NCI-H1417 treated with DMSO at 0.1 percent for 48 hours (cell line): Measurements from ENCODE around the gene TM9SF1.

ENCODE experiments used
- DNase-seq: peaks from one replicate; lab custom pipeline; 2025; lab: John Stamatoyannopoulos, UW

Gene TM9SF1

DNA sequence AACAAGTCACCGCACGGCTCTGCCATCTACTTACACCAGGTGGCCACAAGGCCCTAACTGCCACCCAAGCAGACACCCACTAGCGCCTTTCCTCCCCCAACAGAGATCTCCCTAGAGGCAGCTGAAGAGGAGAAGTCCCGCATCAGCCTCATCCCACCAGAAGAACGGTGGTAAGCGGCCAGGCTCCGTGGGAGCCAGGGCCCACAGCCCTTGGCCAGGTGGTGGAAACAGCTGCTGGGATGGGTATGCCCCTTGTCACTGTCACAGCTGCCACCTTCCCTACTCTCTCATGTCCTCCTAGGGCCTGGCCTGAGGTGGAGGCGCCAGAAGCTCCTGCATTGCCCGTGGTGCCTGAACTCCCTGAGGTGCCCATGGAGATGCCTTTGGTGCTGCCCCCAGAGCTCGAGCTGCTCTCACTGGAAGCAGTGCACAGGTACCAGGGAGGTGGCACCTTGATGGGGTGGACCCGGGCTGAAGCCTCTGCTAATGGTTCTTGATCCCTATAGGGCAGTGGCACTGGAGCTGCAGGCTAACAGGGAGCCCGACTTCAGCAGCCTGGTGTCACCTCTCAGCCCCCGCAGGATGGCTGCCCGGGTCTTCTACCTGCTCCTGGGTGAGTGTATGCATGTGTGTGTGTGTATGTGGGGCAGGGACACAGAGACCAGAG, 15.8 kb downstream of the TM9SF1 start:
- no peak for DNase-seq

GRCh38 chr14:24178399-24179178, 16.7 kb downstream of the TM9SF1 start:
- no peak for DNase-seq

DNA sequence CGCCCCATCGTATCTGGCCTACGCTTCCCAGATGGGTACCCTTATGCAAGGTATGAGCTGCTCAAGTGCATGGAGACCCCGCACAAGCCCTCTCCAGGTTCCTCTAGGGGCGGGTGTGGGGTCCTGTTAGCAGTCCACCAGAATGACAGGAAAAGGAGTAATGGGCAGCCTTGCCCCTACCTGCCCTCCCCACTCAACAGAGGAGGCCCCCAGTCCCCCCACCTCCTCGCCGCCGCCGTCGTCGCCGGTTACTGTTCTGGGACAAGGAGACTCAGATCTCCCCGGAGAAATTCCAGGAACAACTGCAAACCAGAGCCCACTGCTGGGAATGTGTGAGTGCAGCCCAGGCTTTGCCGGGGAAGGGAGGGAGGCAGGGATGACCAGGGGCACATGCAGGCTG, 17.4 kb downstream of the TM9SF1 start:
- DNase-seq, result no peak

- no peak for DNase-seq
These were observed 18.0 kb downstream of the TM9SF1 start for GRCh38 chr14:24177041-24177825.

DNA sequence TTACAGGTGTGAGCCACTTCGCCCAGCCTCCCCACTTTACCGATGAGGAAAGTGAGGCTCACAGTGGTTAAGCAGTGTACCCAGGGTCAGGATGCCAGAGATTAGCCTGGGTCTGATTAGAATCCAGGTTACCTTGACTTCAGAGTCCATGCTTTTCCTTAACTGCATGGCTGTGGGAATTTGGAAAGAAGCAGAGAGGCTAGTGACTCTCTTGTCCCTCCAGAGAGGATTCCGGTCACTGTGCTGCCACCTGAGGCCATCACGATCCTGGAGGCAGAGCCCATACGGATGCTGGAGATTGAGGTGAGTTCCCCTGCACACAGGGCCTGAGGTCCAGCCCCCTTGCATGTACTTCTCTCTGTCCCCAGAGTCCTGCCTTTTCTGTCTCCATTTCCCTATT, 18.6 kb downstream of the TM9SF1 start:
- no peak for DNase-seq

GRCh38 chr14:24172871-24173281, 22.4 kb downstream of the TM9SF1 start:
- DNase-seq, result no peak

GRCh38 chr14:24172261-24172860, 22.9 kb downstream of the TM9SF1 start:
- DNase-seq, result no peak

DNA sequence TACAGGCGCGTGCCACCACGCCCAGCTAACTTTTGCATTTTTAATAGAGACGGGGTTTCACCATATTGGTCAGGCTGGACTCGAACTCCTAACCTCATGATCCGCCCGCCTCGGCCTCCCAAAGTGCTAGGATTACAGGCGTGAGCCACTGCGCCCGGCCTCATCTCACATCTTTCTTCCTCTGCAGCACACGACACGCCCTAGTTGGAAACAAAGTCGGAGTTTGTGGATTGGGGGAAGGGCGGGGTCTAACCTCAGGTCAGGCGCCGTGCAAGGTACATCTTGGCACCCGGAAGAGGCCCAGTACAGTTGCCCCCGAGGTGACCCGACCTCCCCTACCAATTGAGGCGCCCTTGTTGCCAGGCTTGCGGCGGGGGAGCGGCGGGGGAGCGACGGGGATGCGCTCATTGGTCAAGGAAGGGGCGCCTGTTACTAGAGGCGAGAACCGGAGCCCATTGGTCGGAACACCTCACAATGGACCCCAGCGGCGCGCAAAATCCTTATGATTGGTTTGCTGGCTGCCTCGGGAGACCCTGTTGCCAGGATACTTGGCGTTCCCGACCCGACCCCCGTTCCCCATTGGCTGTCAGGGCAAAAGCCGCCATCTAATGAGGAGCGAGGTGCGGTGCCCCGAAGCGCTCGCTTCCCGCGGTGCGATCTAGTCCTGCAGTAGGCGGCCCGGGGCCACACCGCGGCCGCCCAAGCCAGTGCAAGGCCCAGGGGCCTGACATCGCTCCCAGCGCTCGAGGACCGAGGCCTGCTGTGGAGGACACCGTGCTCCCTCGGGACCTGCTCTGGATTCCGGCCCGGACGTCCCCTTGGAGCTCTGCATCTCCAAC, 23.6 kb downstream of the TM9SF1 start, which contains the start of gene REC8:
TSS of gene REC8 (plus strand) at position 659 of the 839 bp plus-strand sequence. CDS start 473 bp downstream, outside the sequence.
- DNase-seq, result peak; percentile 77

GRCh38 chr14:24167469-24168114, 27.6 kb downstream of the TM9SF1 start:
- no peak for DNase-seq

DNA sequence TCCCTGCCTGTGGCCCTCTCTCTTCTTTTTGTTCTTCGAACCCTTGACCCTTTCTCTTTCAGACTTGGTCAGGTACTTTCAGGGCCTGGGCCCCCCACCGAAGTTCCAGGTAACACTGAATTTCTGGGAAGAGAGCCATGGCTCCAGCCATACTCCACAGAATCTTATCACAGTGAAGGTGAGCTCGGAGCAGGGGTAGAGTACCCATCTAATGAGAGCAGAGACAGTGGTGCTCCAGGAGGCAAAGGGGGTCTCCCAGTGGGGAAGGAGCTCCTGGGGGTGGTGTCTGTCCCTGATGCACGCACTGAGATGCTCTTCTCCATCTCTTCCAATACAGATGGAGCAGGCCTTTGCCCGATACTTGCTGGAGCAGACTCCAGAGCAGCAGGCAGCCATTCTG, 29.5 kb downstream of the TM9SF1 start:
- no peak for DNase-seq

DNA sequence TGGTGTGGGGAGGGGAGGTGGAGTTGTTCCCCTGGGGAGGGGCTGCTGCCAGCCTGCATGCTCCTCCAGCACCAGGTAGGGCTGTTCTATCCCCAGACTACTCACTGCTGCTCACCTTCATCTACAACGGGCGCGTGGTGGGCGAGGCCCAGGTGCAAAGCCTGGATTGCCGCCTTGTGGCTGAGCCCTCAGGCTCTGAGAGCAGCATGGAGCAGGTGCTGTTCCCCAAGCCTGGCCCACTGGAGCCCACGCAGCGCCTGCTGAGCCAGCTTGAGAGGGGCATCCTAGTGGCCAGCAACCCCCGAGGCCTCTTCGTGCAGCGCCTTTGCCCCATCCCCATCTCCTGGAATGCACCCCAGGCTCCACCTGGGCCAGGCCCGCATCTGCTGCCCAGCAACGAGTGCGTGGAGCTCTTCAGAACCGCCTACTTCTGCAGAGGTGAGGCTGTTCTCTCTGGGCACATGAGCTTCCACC, 30.7 kb downstream of the TM9SF1 start:
- no peak for DNase-seq

DNA sequence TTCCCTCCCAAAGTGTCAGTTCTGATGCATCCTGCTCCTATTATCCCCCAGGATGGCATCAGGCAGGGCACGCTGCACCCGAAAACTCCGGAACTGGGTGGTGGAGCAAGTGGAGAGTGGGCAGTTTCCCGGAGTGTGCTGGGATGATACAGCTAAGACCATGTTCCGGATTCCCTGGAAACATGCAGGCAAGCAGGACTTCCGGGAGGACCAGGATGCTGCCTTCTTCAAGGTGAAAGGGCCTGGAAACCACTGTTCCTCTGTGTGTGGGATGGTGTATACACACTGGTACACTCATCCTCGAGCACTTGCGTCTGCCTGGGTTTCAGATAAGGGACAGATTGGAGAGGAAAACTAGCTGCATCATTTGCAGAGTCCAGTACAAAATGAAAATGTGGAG, 33.1 kb downstream of the TM9SF1 start:
- no peak for DNase-seq

- peak; percentile 70 for DNase-seq
These were observed 34.1 kb downstream of the TM9SF1 start, which contains the start of gene IRF9 for GRCh38 chr14:24160850-24161804. Gene IRF9, plus strand, starts transcription at chr14:24161265. Its CDS starts 880 bp downstream, at chr14:24162145.

GRCh38 chr14:24160499-24160849, 34.8 kb downstream of the TM9SF1 start:
- no peak for DNase-seq

GRCh38 chr14:24159777-24160498, 35.3 kb downstream of the TM9SF1 start:
- no peak for DNase-seq

DNA sequence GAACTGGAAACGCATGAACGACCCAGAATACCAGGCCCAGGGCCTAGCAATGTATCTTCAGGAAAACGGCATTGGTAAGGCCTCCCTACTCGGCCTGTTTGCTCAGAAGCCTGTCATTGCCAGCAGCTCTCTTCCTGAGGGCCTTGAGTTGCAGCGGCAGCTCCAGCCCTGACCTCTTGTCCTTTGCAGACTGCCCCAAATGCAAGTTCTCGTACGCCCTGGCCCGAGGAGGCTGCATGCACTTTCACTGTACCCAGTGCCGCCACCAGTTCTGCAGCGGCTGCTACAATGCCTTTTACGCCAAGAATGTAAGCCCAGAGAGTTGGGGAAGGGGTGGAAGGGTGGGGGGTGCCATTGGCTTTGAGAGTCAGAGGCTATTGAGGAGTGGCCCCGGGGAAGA, 37.9 kb downstream of the TM9SF1 start:
- no peak for DNase-seq

DNA sequence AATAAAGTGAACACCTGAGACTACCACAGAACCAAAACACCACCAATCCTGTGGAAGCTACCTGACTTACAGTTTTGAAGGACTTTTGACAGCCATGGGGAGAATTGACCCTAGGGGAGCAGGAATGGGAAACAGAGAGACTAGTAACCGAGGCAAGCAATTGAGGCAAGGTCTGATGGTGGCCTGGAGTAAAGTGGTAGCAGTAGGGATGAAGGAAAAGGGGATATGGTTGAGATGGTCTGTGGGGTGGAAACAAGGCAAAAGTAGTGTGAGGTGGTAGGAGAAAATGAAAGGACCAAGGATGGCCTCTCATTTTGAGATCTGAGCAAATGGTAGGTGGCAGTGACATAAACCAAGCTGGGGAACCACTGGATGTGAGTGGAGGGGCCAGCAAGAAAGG, 38.4 kb downstream of the TM9SF1 start:
- no peak for DNase-seq

DNA sequence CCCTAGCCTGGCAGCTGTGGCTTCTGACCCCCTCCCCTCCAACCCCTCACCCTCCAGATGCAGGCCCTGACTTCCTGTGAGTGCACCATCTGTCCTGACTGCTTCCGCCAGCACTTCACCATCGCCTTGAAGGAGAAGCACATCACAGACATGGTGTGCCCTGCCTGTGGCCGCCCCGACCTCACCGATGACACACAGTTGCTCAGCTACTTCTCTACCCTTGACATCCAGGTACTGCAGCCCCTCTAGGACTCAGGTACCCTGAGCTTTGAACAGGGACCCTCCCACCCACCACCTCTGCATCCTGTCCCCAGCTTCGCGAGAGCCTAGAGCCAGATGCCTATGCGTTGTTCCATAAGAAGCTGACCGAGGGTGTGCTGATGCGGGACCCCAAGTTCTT, 40.1 kb downstream of the TM9SF1 start:
- no peak for DNase-seq
